HEK293 (cell line): ENCODE results near the gene ALG12.
A peak's percentile ranks its signal among the peaks of the same experiment; 100 is the strongest.

Experiments used
- AEBP2 ChIP-seq: fragments of 450-650 bp; formaldehyde crosslinking; IDR thresholded peaks from 2 replicates; pipeline ENCODE4 v1.5.1; 2016; ENCODE audit warnings: missing biosample characterization, missing genetic modification characterization, borderline replicate concordance
- GLIS1 ChIP-seq: fragments of 450-650 bp; formaldehyde crosslinking; IDR thresholded peaks from 2 replicates; pipeline ENCODE4 v1.5.1; 2016; ENCODE audit warnings: missing biosample characterization, missing genetic modification characterization
- PRDM10 ChIP-seq: fragments of 450-650 bp; formaldehyde crosslinking; IDR thresholded peaks from 2 replicates; pipeline ENCODE4 v1.5.1; 2016; ENCODE audit warnings: missing biosample characterization, missing genetic modification characterization
- PRDM2 ChIP-seq: fragments of 450-650 bp; formaldehyde crosslinking; IDR thresholded peaks from 2 replicates; pipeline ENCODE4 v1.5.1; 2016; ENCODE audit warnings: missing biosample characterization, missing genetic modification characterization, borderline replicate concordance
- ZBTB1 ChIP-seq: fragments of 450-650 bp; formaldehyde crosslinking; IDR thresholded peaks from 2 replicates; pipeline ENCODE4 v1.5.1; 2016; ENCODE audit warnings: missing biosample characterization, missing genetic modification characterization
- ZEB2 ChIP-seq: fragments of 450-650 bp; formaldehyde crosslinking; IDR thresholded peaks from 2 replicates; pipeline ENCODE4 v1.5.1; 2016; ENCODE audit warnings: missing biosample characterization, missing genetic modification characterization
- ZNF10 ChIP-seq: fragments of 450-650 bp; formaldehyde crosslinking; IDR thresholded peaks from 2 replicates; pipeline ENCODE4 v1.5.1; 2017; ENCODE audit warnings: missing biosample characterization, missing genetic modification characterization
- ZNF16 ChIP-seq: fragments of 450-650 bp; formaldehyde crosslinking; IDR thresholded peaks from 2 replicates; pipeline ENCODE4 v1.5.1; 2016; ENCODE audit warnings: low read depth, missing biosample characterization, missing genetic modification characterization
- ZNF223 ChIP-seq: fragments of 450-650 bp; formaldehyde crosslinking; IDR thresholded peaks from 2 replicates; pipeline ENCODE4 v1.5.1; 2016; ENCODE audit warnings: missing biosample characterization, missing genetic modification characterization
- ZNF24 ChIP-seq: fragments of 450-650 bp; formaldehyde crosslinking; IDR thresholded peaks from 2 replicates; pipeline ENCODE4 v1.5.1; 2016; ENCODE audit warnings: missing biosample characterization, missing genetic modification characterization
- ZNF366 ChIP-seq: fragments of 450-650 bp; formaldehyde crosslinking; conservative IDR thresholded peaks from 2 replicates; pipeline ENCODE4 v1.5.1; 2016; ENCODE audit warnings: missing biosample characterization, missing genetic modification characterization
- ZNF398 ChIP-seq: fragments of 450-650 bp; formaldehyde crosslinking; IDR thresholded peaks from 2 replicates; pipeline ENCODE4 v1.5.1; 2017; ENCODE audit warnings: missing biosample characterization, missing genetic modification characterization
- ZNF426 ChIP-seq: fragments of 450-650 bp; formaldehyde crosslinking; IDR thresholded peaks from 2 replicates; pipeline ENCODE4 v1.5.1; 2017; ENCODE audit warnings: missing biosample characterization, missing genetic modification characterization, mild to moderate bottlenecking, inconsistent platforms, moderate library complexity
- ZNF514 ChIP-seq: fragments of 450-650 bp; formaldehyde crosslinking; IDR thresholded peaks from 2 replicates; pipeline ENCODE4 v1.5.1; 2016; ENCODE audit warnings: missing biosample characterization, missing genetic modification characterization
- ZNF529 ChIP-seq: fragments of 450-650 bp; formaldehyde crosslinking; IDR thresholded peaks from 2 replicates; pipeline ENCODE4 v1.5.1; 2017; ENCODE audit warnings: missing genetic modification characterization, missing biosample characterization; ENCODE audit not compliant: insufficient replicate concordance
- ZNF549 ChIP-seq: fragments of 450-650 bp; IDR thresholded peaks from 2 replicates; pipeline ENCODE4 v1.5.1; 2018; ENCODE audit warnings: missing biosample characterization, missing genetic modification characterization, mild to moderate bottlenecking, inconsistent platforms, moderate library complexity
- ZNF571 ChIP-seq: fragments of 450-650 bp; formaldehyde crosslinking; IDR thresholded peaks from 2 replicates; pipeline ENCODE4 v1.5.0; 2017; ENCODE audit warnings: missing biosample characterization, missing genetic modification characterization
- ZNF600 ChIP-seq: fragments of 450-650 bp; formaldehyde crosslinking; IDR thresholded peaks from 2 replicates; pipeline ENCODE4 v1.5.1; 2016; ENCODE audit warnings: missing biosample characterization, missing genetic modification characterization
- ZNF645 ChIP-seq: fragments of 450-650 bp; formaldehyde crosslinking; IDR thresholded peaks from 2 replicates; pipeline ENCODE4; 2016; ENCODE audit warnings: missing biosample characterization, missing genetic modification characterization
- ZNF670 ChIP-seq: fragments of 450-650 bp; formaldehyde crosslinking; IDR thresholded peaks from 2 replicates; pipeline ENCODE4 v1.5.1; 2016; ENCODE audit warnings: missing biosample characterization, missing genetic modification characterization, low read depth
- ZNF677 ChIP-seq: fragments of 450-650 bp; IDR thresholded peaks from 2 replicates; pipeline ENCODE4 v1.5.0; 2018; ENCODE audit warnings: missing biosample characterization, mild to moderate bottlenecking, missing genetic modification characterization, moderate library complexity
- ZNF692 ChIP-seq: fragments of 450-650 bp; formaldehyde crosslinking; IDR thresholded peaks from 2 replicates; pipeline ENCODE4 v1.5.1; 2016; ENCODE audit warnings: missing biosample characterization, missing genetic modification characterization
- ZSCAN30 ChIP-seq: fragments of 450-650 bp; IDR thresholded peaks from 2 replicates; pipeline ENCODE4 v1.5.1; 2018; ENCODE audit warnings: missing biosample characterization, mild to moderate bottlenecking, missing genetic modification characterization, moderate library complexity

The ALG12 gene

GRCh38 chr22:49960159-49961004 is 42.1 kb upstream of the ALG12 start, which contains the start of gene PIM3 (continued):
- TF ChIP-seq ZNF677 (peak; percentile 54; the same call in 1 of the 2 replicates), ZNF670 (no peak), ZSCAN30 (tag by site-specific recombination) (0 out of 2 replicates have a peak, but pooled peaks have one; percentile 46), ZNF398 (tag by site-specific recombination) (peak; percentile 56; the same call in 1 of the 2 replicates), ZNF426 (no peak), ZNF529 (tag by site-specific recombination) (no peak), ZNF24 (no peak), ZNF10 (tag by site-specific recombination) (no peak), ZBTB1 (tag by site-specific recombination) (no peak), ZEB2 (peak; percentile 42; the same call in 1 of the 2 replicates), ZNF549 (tag by site-specific recombination) (no peak), ZNF16 (tag by site-specific recombination) (no peak), ZNF514 (no peak), GLIS1 (tag by site-specific recombination) (peak; percentile 95), AEBP2 (tag by site-specific recombination) (no peak), ZNF223 (tag by site-specific recombination) (no peak), ZNF600 (tag by site-specific recombination) (no peak), ZNF645 (tag by site-specific recombination) (no peak), ZNF692 (tag by site-specific recombination) (no peak), PRDM2 (tag by site-specific recombination) (no peak), ZNF366 (tag by site-specific recombination) (no peak), ZNF571 (tag by site-specific recombination) (no peak), PRDM10 (tag by site-specific recombination) (no peak)
